KMS-11 (cell line): ENCODE measurements around the gene CARNS1.

Source experiments
- H2AFZ ChIP-seq: fragments of 200-600 bp; sonication (generic); 2 replicates; pipeline ENCODE4 v1.6.1; 2016; ENCODE audit warnings: antibody characterized with exemption, mixed run types, low read depth
- H3K27ac ChIP-seq: fragments of 200-600 bp; sonication (generic); 2 replicates; pipeline ENCODE4 v1.6.1; 2016; ENCODE audit warnings: mild to moderate bottlenecking, mixed run types
- H3K27me3 ChIP-seq: fragments of 200-600 bp; sonication (generic); 2 replicates; pipeline ENCODE4 v1.6.1; 2017; ENCODE audit warnings: mild to moderate bottlenecking, low read depth, mixed run types, moderate library complexity; ENCODE audit not compliant: insufficient read depth
- H3K36me3 ChIP-seq: fragments of 200-600 bp; sonication (generic); 2 replicates; pipeline ENCODE4 v1.6.1; 2017; ENCODE audit warnings: mild to moderate bottlenecking, mixed run types; ENCODE audit not compliant: insufficient read depth
- H3K4me1 ChIP-seq: fragments of 200-600 bp; sonication (generic); 2 replicates; pipeline ENCODE4 v1.6.1; 2016; ENCODE audit warnings: mild to moderate bottlenecking, low read depth, mixed run types; ENCODE audit not compliant: poor library complexity, severe bottlenecking
- H3K4me2 ChIP-seq: fragments of 200-600 bp; sonication (generic); 2 replicates; pipeline ENCODE4 v1.7.0; 2016; ENCODE audit warnings: mild to moderate bottlenecking, mixed run types
- H3K4me3 ChIP-seq: fragments of 200-600 bp; sonication (generic); IDR thresholded peaks from 2 replicates; pipeline ENCODE4 v1.6.1; 2017; ENCODE audit warnings: low read depth, low read length, mixed read lengths; ENCODE audit not compliant: insufficient read depth
- H3K79me2 ChIP-seq: fragments of 200-600 bp; sonication (generic); 2 replicates; pipeline ENCODE4 v1.6.1; 2016; ENCODE audit warnings: low read depth, mixed run types; ENCODE audit not compliant: insufficient read depth
- H3K9ac ChIP-seq: fragments of 200-600 bp; sonication (generic); 2 replicates; pipeline ENCODE4 v1.6.1; 2016; ENCODE audit warnings: mild to moderate bottlenecking, mixed run types
- H4K20me1 ChIP-seq: fragments of 200-600 bp; sonication (generic); 2 replicates; pipeline ENCODE4 v1.6.1; 2016; ENCODE audit warnings: mild to moderate bottlenecking, mixed run types; ENCODE audit not compliant: insufficient read depth
- TF ChIP-seq, protein P1 (sequence below): fragments of 200-600 bp; sonication (generic); conservative IDR thresholded peaks from 2 replicates; pipeline ENCODE4 v1.6.1; 2017; ENCODE audit warnings: low read depth, mild to moderate bottlenecking, antibody characterized with exemption, low read length, moderate library complexity, mixed read lengths

Gene CARNS1

DNA sequence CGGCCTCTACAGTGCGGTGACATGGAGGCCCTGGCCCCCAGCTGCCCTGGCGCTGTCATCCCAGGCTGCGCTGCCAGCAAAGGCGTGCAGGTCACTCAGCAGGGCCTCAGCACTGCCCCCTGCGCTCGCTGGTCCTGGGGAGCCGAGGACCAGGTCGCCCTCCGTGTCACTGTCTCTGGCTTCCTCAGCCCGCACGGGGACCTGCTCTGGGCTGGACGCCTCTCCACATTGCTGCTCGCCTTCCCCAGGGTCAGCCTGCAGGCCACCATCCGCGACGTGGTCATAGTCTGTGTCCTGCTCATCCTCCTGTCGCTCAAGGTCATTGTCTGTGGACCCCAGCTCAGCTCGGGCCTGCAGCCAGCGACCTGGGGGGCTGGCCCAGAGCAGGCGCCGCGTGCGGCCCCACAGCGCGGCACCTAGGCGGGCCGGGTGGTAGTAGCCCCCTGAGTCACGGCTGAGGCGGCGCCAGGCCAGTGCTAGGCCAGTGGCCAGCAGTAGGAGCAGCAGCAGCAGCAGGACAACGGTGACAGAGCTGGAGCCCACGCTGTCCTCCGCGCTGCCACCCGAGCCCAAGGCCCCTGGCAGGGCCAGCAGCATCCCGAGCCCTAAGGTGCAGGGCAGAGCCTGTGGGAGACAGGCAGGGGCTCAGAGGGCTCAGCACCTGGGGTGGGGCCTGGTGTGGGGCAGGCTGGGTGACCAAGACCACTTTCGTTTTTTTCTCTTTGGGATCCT lies 20.4 kb downstream of the CARNS1 start:
- H3K4me1 ChIP-seq = no peaks in the 10 kb centered on the region
- no peak overlapping the region for H2AFZ ChIP-seq
- H3K79me2 ChIP-seq = no peaks in the 10 kb centered on the region
- no peaks in the 10 kb centered on the region for H4K20me1 ChIP-seq
- no peaks in the 10 kb centered on the region for H3K36me3 ChIP-seq
- H3K9ac ChIP-seq = no peak overlapping the region
- no peak overlapping the region for H3K27ac ChIP-seq
- no peak overlapping the region for H3K4me2 ChIP-seq
- no peaks in the 10 kb centered on the region for H3K27me3 ChIP-seq
- TF ChIP-seq, protein P1, sequence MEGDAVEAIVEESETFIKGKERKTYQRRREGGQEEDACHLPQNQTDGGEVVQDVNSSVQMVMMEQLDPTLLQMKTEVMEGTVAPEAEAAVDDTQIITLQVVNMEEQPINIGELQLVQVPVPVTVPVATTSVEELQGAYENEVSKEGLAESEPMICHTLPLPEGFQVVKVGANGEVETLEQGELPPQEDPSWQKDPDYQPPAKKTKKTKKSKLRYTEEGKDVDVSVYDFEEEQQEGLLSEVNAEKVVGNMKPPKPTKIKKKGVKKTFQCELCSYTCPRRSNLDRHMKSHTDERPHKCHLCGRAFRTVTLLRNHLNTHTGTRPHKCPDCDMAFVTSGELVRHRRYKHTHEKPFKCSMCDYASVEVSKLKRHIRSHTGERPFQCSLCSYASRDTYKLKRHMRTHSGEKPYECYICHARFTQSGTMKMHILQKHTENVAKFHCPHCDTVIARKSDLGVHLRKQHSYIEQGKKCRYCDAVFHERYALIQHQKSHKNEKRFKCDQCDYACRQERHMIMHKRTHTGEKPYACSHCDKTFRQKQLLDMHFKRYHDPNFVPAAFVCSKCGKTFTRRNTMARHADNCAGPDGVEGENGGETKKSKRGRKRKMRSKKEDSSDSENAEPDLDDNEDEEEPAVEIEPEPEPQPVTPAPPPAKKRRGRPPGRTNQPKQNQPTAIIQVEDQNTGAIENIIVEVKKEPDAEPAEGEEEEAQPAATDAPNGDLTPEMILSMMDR = no peak
- H3K4me3 ChIP-seq = no peak overlapping the region

DNA sequence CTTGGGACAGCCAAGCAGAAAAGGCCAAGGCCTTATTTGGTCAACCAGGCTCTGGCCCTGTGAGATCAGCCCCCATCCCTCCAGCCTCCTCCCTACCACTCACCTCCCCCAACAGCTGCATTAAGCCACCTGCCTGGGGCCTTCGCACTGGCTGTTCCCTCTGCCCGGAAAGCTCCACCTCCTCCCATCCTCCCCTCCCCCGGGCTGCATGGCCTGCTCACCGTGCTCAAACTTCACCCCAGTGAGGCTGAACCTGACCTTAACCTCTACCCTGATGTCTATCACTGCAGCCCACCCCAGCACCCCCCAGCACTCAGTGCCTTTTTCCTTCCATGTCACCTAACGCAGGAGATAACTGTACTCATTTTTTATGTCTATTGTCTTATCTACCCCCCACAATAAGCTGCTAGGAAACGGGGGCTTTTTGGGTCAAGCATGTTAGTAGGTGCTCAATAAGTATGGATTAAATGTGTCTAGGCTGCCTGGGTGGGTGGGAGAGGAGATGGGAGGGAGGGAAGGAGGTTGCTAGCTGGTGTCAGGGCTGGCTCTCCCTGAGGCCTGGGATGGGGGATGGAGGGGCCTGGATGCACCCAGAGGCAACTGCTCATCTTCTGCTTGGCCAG lies 21.1 kb downstream of the CARNS1 start:
- H3K79me2 ChIP-seq = no peaks in the 10 kb centered on the region
- H3K4me1 ChIP-seq = no peaks in the 10 kb centered on the region
- TF ChIP-seq, protein P1 = no peak
- no peak overlapping the region for H3K4me3 ChIP-seq
- no peak overlapping the region for H2AFZ ChIP-seq
- H3K4me2 ChIP-seq = no peak overlapping the region
- no peaks in the 10 kb centered on the region for H3K36me3 ChIP-seq
- H3K27ac ChIP-seq = no peak overlapping the region
- no peaks in the 10 kb centered on the region for H3K27me3 ChIP-seq
- no peaks in the 10 kb centered on the region for H4K20me1 ChIP-seq
- no peak overlapping the region for H3K9ac ChIP-seq

- Histone ChIP-seq H3K4me3 (no peak within 1 kb of the TSS), H3K4me1 (no peaks in the 10 kb centered on the region), H2AFZ (no peak within 1 kb of the TSS), H3K4me2 (no peak within 1 kb of the TSS), H3K27me3 (no peaks in the 10 kb centered on the region), H4K20me1 (no peaks in the 10 kb centered on the region), H3K27ac (no peak within 1 kb of the TSS), H3K9ac (no peak within 1 kb of the TSS), H3K36me3 (no peaks in the 10 kb centered on the region), H3K79me2 (no peaks in the 10 kb centered on the region)
- TF ChIP-seq, protein P1 = no peak
Measured at GRCh38 chr11:67437082-67437808, 21.8 kb downstream of the CARNS1 start, which contains the start of gene PTPRCAP. Gene PTPRCAP, minus strand, starts transcription at chr11:67437682. Its CDS starts 63 bp downstream, at chr11:67437619.

DNA sequence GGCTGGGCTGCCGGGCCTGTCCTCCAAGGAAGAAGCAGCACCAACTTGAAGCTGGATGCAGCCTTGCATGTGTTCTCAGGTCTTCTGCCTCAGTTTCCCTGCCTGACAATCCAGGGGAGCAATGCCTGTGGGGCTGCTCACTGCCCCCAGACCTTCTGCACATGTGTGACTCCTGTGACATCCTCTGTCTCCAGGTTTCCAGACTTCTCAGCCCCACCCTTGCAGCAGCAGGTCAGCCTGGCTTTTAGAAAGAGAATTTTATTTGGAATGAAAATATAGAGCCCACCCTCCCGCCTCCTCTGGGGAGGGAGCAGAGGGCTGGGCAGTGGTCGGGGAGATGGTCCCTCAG lies 22.3 kb downstream of the CARNS1 start:
- H3K4me2 ChIP-seq = no peak overlapping the region
- H4K20me1 ChIP-seq = no peaks in the 10 kb centered on the region
- no peak overlapping the region for H3K4me3 ChIP-seq
- no peaks in the 10 kb centered on the region for H3K4me1 ChIP-seq
- H2AFZ ChIP-seq = no peak overlapping the region
- TF ChIP-seq, protein P1 = no peak
- no peak overlapping the region for H3K9ac ChIP-seq
- no peak overlapping the region for H3K27ac ChIP-seq
- no peaks in the 10 kb centered on the region for H3K36me3 ChIP-seq
- no peaks in the 10 kb centered on the region for H3K27me3 ChIP-seq
- H3K79me2 ChIP-seq = no peaks in the 10 kb centered on the region
